Cardiac fibroblast (primary cell): ENCODE results near the gene ANKRD40.
A peak's percentile ranks its signal among the peaks of the same experiment; 100 is the strongest.
"Not testable (repeated sequence)": the region's sequence is repeated elsewhere in the genome, so short reads cannot be mapped to it uniquely, and the experiment has no call there.

ENCODE experiments used
- DNase-seq, 2 donors: peaks; one replicate each; pipeline versions ENCODE4 v3.0.0 to v3.0.0-alpha.2; 2010; ENCODE audit warnings: low read depth in 2 of 2
- H3K4me3 ChIP-seq, 2 donors: replicated peaks in 1 of 2; 1 replicate in 1 of 2; 2 replicates in 1 of 2; pipeline ENCODE4 v1.5.1; 2011; ENCODE audit warnings: low read depth in 2 of 2, low read length in 2 of 2, mild to moderate bottlenecking in 2 of 2, moderate library complexity in 1 of 2
- CTCF ChIP-seq: IDR thresholded peaks from one replicate; pipeline ENCODE4 v1.5.1; 2011; ENCODE audit warnings: low read depth, mild to moderate bottlenecking, low read length, inconsistent platforms

Gene ANKRD40

DNA sequence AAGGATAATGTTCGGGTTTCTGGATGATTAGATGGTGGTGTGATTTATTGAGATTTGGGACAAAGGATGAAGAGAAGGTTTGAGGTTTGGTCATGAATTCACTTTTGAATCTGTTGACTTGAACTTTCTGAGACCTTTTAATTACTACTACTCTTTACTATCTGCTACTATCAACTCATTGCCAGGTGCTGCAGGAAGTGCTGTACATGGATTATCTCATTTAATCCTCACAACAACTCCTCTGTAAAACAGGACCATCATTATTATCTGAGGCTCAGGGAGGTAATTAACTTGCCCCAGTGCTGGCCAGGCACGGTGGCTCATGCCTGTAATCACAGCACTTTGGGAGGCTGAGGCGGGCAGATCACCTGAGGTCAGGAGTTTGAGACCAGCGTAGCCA lies 2.9 kb upstream of the ANKRD40 start:
- no peak for DNase-seq
- TF ChIP-seq CTCF = no peak
- no peak overlapping the region for H3K4me3 ChIP-seq

GRCh38 chr17:50710025-50710424 lies 2.3 kb upstream of the ANKRD40 start:
- no peak for TF ChIP-seq CTCF
- no peak overlapping the region for H3K4me3 ChIP-seq
- no peak for DNase-seq

DNA sequence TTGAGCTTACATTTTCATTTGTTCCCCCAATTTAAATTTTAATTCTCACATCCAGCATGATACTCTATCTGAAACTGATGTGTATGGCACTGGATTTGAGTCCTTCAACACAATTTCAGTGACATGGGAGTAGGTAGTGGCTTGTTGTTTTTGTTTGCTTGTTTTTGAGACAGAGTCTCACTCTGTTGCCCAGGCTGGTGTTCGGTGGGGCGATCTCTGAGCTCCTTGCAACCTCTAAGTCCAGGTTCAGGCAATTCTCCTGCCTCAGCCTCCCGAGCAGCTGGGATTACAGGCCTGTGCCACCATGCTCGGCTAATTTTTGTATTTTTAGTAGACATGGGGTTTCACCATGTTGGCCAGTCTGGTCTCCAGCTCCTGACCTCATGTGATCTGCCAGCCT lies 1.3 kb upstream of the ANKRD40 start:
- not testable (repeated sequence) for H3K4me3 ChIP-seq

DNA sequence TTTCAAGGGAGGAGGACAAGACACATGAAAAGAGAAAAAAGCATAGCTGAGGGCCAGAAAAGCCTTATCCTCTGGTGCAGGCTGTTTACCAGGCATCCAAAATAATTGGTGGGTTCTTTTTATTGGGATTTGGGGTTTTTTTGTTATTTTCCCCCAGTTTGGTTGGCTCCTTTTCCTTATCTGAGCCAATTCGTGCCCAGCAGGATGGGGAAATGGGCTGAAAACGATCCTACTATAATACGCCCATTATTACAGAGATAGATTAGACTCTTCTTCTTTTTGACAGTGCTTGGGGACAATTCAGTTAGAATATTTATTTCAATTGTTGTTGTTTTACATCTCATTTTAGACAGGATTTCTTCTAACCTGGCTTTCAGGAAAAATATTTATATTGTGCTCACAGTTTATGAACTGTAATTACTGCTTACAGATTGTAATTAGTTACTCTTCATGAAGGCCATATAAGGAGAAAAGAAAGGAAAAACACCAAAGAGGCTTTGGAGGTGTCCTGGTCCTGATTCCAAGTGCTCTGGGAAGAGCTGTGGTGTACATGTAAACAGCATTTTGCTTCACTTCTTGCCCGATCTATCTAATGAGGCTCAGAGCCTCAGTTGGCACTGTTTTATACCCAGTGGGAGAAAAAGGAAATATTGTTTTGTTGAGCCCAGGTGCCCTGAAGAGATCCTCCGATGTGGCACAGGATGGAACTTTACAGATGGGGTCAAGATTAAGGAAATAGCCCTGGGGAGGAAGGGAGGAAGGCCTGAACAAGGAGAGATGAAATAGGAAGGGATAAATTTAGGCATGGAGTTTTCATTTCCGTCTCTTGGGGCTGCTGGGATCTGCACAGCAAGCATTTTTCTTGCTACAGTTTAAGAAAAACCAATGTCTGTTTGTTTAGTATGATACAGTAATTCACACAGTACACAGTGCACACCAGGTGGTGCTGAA lies 611 bp upstream of the ANKRD40 start:
- no peak for TF ChIP-seq CTCF
- H3K4me3 ChIP-seq = peak overlapping the region; percentile 48 to 87
- peak; percentile 34 to 43 for DNase-seq

More for the DNA sequence above, 1.3 kb upstream of the ANKRD40 start:
- not testable (repeated sequence) for DNase-seq

GRCh38 chr17:50703162-50703561 lies 4.6 kb downstream of the ANKRD40 start:
- TF ChIP-seq CTCF = no peak
- no peak for DNase-seq
- H3K4me3 ChIP-seq = no peak overlapping the region

GRCh38 chr17:50699410-50699809 lies 8.3 kb downstream of the ANKRD40 start:
- no peak for TF ChIP-seq CTCF
- no peak overlapping the region for H3K4me3 ChIP-seq
- DNase-seq = peak in 1 of 2 donors; percentile 47

DNA sequence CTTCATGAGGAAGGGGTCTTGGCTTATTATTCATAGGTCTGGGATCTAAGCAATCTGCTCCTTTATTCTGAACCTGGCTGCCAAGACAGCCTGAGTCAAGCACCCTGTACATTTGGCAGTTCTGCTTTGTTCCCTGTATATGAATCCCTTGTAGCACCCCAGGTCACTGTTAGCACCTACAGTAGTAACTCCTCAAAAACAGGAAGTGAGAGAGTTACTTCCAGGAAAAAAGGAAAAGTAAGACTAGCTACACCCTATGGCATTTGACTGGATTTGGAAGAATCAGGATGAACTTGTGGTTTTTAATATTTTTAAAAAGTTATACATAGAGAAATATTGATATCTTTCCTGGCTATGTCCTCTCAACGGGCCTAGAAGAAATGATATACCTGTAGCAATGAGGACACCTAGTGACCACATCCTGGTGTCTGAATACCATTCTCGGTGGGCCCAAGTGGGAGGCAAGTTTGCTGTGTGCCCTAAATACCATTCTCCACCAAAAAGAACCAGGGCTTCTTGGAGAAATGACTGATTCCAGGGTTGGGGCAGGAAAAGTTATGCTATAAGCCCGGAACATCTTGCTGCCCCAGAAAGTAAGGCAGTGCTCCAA lies 9.9 kb downstream of the ANKRD40 start:
- DNase-seq = no peak
- no peak for TF ChIP-seq CTCF
- H3K4me3 ChIP-seq = no peak overlapping the region
